Keratinocyte (primary cell): ENCODE results near the gene PRICKLE4.

Experiments
- CTCF ChIP-seq, 3 experiments: IDR thresholded peaks in 1 of 3; conservative IDR thresholded peaks in 1 of 3; optimal IDR thresholded peaks in 1 of 3; 2 replicates in 2 of 3; 3 replicates in 1 of 3; pipeline versions ENCODE3 to v1.5.1; 2011; ENCODE audit warnings: low read length in 3 of 3, mild to moderate bottlenecking in 3 of 3, moderate library complexity in 2 of 3, control low read depth in 1 of 3, inconsistent platforms in 1 of 3; ENCODE audit not compliant: insufficient read depth in 2 of 3; ENCODE audit errors: extremely low read depth in 1 of 3
- EZH2 ChIP-seq: IDR thresholded peaks from one replicate; pipeline ENCODE4 v1.6.1; 2012; ENCODE audit warnings: inconsistent platforms, mild to moderate bottlenecking, low read length, moderate library complexity

- TF ChIP-seq CTCF (optimal IDR thresholded peaks at IDR 0.05 in 1 of 3, IDR thresholded peaks at IDR 0.05 in 1 of 3, conservative IDR thresholded peaks at IDR 0.05 in 1 of 3; ENCODE audit: extremely low read depth in 1 of 3, insufficient read depth in 2 of 3, low read length in 3 of 3) = no peak
- no peak for TF ChIP-seq EZH2
Observed at GRCh38 chr6:41832263-41832662, 51.7 kb downstream of the PRICKLE4 start.
